HG03439 (cell line): ENCODE measurements around the gene SRI.

ENCODE experiments used
- ATAC-seq: cut with Tn5 transposase; IDR thresholded peaks from one replicate; pipeline ENCODE4 v1.9.1; 2021; ENCODE audit warnings: mild to moderate bottlenecking, moderate library complexity; ENCODE audit not compliant: unreplicated experiment

The SRI gene

GRCh38 chr7:88226201-88226600 is 6.4 kb upstream of the SRI start:
- ATAC-seq = no peak

GRCh38 chr7:88224601-88225275 is 4.9 kb upstream of the SRI start:
- ATAC-seq = no peak

- no peak for ATAC-seq
Measured at GRCh38 chr7:88223265-88223664, 3.4 kb upstream of the SRI start.

GRCh38 chr7:88218836-88219605 is 817 bp downstream of the SRI start:
- peak; percentile 37 for ATAC-seq

- no peak for ATAC-seq
Measured at GRCh38 chr7:88218429-88218745, 1.5 kb downstream of the SRI start.

- ATAC-seq = peak; percentile 79
Measured at GRCh38 chr7:88217675-88218428, 2.0 kb downstream of the SRI start.

- no peak for ATAC-seq
Measured at GRCh38 chr7:88216276-88216675, 3.6 kb downstream of the SRI start.

- ATAC-seq = no peak
Measured at GRCh38 chr7:88215295-88215694, 4.5 kb downstream of the SRI start.

GRCh38 chr7:88214456-88214855 is 5.4 kb downstream of the SRI start:
- ATAC-seq = no peak

GRCh38 chr7:88212918-88213317 is 6.9 kb downstream of the SRI start:
- no peak for ATAC-seq

GRCh38 chr7:88208521-88208920 is 11.3 kb downstream of the SRI start:
- no peak for ATAC-seq

- no peak for ATAC-seq
Measured at GRCh38 chr7:88206254-88206653, 13.6 kb downstream of the SRI start.

- no peak for ATAC-seq
Measured at GRCh38 chr7:88205179-88205578, 14.7 kb downstream of the SRI start.

GRCh38 chr7:88204525-88205110 is 15.2 kb downstream of the SRI start:
- no peak for ATAC-seq

GRCh38 chr7:88203401-88203800 is 16.4 kb downstream of the SRI start:
- ATAC-seq = no peak

- ATAC-seq = no peak
Measured at GRCh38 chr7:88202799-88203198, 17.0 kb downstream of the SRI start.

GRCh38 chr7:88202278-88202677 is 17.6 kb downstream of the SRI start:
- ATAC-seq = no peak

- ATAC-seq = no peak
Measured at GRCh38 chr7:88201305-88201704, 18.5 kb downstream of the SRI start.

GRCh38 chr7:88200789-88201188 is 19.0 kb downstream of the SRI start:
- no peak for ATAC-seq

- ATAC-seq = no peak
Measured at GRCh38 chr7:88200261-88200660, 19.6 kb downstream of the SRI start.

- no peak for ATAC-seq
Measured at GRCh38 chr7:88191911-88192310, 27.9 kb downstream of the SRI start.

- no peak for ATAC-seq
Measured at GRCh38 chr7:88185650-88186049, 34.2 kb downstream of the SRI start.
